ENCODE measurements around the gene VIPR1.
"Not testable (repeated sequence)": the region's sequence is repeated elsewhere in the genome, so short reads cannot be mapped to it uniquely, and the experiment has no call there.

Gene VIPR1

GRCh38 chr3:42535981-42536784, 33.7 kb downstream of the VIPR1 start:
- peak; percentile 48 for DNase-seq (ENCODE audit: low spot score)

DNA sequence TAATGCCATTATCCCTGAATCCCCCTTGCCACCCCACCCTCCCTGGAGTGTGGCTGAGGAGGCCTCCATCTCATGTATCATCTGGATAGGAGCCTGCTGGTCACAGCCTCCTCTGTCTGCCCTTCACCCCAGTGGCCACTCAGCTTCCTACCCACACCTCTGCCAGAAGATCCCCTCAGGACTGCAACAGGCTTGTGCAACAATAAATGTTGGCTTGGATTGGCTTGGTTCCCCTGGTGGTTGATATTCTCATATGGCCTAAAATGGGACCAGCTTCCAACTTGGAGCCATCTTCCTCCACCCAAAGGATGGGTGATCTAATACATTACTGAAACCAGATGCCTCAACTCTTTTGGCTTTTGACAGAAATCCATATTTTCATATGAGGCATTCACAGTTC, 34.9 kb downstream of the VIPR1 start:
- no peak for DNase-seq (ENCODE audit: low spot score)

- peak; percentile 56 for DNase-seq (ENCODE audit: low spot score)
These were observed 37.6 kb downstream of the VIPR1 start for GRCh38 chr3:42539871-42540714.

GRCh38 chr3:42541079-42541478, 38.6 kb downstream of the VIPR1 start:
- no peak for DNase-seq (ENCODE audit: low spot score)

DNA sequence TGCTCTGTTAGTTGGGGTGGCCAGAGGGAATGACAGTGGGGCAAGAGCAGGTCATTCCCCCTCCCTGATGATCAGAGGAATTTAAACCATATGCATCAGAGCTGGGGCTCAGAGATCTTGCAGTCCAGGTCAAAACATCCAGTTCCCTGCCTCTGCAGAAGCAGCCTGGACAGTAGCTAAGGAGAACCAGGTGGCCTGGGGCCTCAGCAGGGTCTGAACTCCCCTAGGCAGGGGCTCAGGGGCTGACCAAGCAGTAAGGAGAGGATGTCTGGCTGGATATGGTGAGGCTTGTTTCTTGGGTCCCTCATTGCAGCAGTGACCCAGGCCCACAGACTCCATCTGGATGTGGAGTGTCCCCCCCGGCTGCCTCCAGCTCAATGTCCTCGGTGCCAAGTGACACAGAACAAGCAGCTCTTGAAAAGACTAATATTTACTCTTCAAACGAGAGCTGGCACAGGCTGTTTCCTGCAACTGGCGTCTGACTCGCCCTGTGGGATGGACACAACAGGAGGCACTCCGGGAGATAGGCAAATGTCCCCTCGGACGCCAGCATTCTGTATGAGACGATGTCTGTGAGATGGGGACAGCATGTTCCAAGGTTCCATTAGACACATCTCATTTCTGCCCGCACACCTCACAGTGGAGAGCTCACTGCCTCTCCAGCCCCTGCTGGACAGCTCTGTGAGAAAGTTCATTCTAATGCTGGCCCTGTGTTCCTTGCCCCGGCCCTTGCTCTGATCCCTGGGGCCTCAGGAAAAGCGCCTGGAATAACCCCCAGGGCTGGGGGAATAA, 42.2 kb downstream of the VIPR1 start:
- DNase-seq (ENCODE audit: low spot score) = no peak

DNA sequence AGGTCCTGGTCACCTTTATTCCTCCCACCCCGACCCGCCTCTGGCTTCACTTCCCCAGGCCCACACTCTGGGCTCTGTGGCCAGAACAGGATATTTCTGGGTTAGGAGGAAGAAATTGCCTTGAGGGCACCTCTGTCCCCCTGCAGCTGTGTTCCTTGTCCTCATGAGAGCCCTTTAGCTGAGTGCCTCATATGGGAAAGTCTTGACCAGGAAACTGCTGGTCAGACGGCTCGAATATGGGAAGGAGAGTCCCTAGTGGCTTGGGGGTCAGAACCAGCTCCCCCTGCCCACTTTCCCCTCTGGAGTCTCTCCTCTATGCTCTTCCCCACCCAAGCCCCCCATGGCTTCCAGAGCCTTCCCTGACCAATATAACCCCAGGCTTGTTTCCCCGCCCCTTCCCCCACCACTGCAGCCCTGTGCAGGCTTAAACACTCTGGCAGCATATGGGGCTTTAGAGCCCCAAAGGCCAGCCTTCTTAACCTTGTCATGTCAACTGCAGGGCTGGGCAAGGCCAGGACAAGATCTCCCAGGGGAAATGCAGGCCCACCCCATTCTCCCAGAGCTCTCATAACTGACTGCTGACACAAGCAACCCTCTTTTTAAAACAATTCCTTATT, 42.9 kb downstream of the VIPR1 start:
- no peak for DNase-seq (ENCODE audit: low spot score)

- no peak for DNase-seq (ENCODE audit: low spot score)
These were observed 44.3 kb downstream of the VIPR1 start for GRCh38 chr3:42546691-42547213.

DNA sequence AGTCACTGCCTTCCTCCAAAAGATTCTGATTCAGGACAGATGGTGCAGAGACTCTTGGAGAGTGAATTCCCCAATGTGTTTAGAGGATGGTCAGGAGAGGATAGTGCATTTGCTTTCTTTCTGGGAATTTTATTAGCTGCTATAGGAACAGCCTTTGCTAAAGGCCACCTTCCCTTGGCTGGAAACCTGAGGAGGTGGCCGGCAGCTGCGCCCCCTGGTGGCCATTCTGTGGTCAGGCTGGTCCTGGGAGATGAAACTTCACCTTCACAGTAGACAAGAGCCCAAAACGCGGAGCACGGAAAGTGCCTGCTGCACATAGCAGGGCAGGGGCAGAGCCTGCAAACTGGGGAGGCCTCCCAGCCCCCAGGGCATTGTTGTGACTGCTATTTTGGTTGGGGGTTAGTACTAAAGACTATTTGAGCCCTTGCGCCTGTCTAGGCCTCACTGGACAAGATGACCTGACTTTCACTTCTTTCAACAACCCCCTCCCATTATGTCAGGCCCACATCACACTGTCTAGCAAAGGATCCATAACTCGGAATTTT, 45.0 kb downstream of the VIPR1 start:
- DNase-seq (ENCODE audit: low spot score) = peak; percentile 86

GRCh38 chr3:42549131-42549530, 46.7 kb downstream of the VIPR1 start:
- no peak for DNase-seq (ENCODE audit: low spot score)

- no peak for DNase-seq (ENCODE audit: low spot score)
These were observed 47.8 kb downstream of the VIPR1 start for GRCh38 chr3:42550250-42550649.

- DNase-seq (ENCODE audit: low spot score) = no peak
These were observed 50.4 kb downstream of the VIPR1 start for GRCh38 chr3:42552830-42553229.

DNA sequence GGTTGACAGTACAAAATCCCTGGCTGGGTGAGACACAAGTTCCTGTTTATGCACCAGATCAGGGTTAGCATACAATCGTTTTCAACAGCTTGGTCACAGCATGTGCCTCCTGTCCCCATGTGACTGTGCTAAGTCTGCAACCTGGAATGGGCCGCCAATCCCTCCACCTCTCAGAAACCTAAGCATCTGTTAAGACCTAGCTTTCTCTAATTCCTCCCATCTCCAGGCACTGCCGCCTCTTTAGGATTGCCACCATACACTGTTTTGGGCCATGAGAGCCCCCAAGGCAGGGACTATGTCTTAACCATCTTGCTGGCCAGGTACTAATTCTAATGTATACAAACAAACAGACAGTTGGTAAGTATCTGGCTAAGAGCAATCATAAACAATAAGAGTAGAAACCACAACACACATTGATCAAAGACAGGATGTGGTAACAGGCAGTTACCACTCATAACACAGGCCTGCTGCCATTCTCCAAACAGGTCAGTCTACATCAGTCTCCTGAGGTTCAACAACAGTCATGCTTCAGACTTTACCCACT, 53.7 kb downstream of the VIPR1 start:
- no peak for DNase-seq (ENCODE audit: low spot score)

- not testable (repeated sequence) for DNase-seq (ENCODE audit: low spot score)
These were observed 54.4 kb downstream of the VIPR1 start for GRCh38 chr3:42556817-42557216.

DNA sequence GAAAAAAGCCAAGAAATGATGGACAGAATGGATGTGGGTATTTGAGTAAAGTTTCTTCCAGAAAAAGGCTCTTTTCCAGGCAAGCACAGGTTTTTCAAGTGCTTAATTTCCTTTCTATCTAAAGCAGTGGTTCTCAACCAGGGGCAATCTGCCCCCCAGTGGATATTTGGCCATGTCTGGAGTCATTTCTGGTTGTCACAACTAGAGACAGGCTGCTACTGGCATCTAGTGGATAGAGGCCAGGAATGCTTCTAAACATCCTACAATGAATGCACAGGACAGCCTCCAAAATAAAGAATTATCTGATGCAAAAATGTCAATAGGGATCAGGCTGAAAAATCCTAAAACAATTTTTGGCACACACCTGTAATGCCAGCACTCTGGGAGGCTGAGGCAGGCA, 55.4 kb downstream of the VIPR1 start:
- no peak for DNase-seq (ENCODE audit: low spot score)

DNA sequence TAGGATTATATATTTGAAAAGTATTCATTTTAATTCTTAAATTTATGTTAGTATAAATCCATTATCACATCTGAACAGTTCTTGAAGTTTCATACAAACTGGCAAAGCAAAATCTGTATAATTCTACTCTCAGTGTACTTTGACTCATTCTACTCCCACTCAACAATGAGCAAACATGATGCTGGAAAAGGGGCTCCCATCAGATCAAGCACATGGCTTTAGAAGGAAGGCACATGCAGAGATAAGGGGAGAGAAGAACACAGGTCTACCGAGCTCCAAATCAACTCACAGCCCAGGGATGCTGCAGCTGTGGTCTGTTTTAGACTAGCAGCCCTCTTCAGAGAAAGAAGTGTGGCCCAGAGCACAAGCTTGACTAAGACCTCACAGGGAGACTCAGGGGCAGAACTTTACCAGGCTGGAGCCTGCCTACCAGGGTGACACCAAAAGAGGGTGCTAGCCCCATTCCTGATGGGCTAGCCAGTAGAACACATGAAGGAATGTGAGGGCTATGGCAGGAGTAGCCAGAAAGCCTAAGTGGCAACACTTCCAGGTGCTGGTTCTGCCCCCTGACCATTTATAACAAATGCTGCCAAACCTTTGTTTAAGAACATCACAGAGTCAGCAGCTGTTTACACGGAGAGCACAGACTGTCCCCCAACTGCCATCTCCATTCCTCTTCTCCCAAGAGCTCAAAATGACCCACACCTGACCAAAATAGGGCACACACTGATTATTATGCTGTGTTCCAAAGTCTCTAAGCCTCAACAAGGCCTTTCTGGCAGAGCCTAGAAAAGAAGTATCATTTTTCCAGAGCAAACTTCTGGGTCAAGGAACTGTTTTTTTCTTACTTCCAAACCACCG, 59.8 kb downstream of the VIPR1 start:
- DNase-seq (ENCODE audit: low spot score) = no peak

DNA sequence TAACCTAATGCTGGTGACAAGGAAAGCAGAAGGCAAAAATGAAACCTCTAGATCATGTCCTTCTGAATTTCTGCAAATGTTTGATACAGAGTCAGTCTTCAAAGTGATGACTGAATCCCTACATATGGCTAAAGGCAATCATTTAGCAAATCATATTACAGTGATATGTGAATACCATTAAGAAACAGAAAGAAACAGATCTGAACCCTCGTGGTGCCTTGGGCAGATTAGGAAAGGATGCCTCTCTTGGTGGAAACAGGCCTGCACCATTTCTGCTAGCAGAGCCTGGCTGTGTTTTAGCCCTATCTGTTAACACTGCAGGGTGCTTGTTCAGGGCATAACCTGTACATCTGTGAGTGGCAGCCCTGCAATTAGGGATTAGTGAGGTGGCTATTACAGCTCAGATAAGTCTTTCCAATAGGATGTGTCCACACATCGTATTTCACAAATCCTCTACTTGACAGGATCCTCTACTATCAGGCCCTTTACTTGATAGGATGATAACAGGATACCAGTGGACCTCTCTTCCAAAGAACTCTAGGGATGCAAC, 67.2 kb downstream of the VIPR1 start:
- no peak for DNase-seq (ENCODE audit: low spot score)

- peak; percentile 45 for DNase-seq (ENCODE audit: low spot score)
These were observed 69.8 kb downstream of the VIPR1 start for GRCh38 chr3:42572278-42572677.

DNA sequence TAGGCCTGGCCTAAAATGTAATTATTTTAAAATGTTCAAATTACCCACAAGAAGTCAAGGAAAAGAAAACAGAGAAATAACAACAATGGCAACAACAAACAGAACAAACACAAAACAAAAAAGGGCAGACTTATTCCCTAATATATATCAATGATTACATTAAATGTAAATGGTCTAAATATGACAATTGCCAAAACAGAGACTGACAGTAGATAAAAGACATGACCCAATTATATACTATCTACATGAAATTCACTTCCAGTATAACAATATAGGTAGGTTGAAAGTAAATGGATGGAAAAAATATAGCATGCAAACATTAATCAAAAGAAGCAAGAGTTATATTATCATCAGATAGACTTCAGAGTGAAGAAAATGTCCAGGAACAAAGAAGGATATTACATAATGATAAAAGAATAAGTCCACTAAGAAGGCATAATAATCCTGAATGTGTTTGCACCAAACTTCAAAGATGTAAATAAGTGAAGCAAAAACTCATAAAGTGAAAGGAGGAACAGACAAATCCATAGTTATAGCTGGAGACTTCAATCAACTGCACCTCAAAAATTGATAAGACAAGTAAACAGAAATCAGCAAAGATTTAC, 72.8 kb downstream of the VIPR1 start:
- DNase-seq (ENCODE audit: low spot score) = no peak

DNA sequence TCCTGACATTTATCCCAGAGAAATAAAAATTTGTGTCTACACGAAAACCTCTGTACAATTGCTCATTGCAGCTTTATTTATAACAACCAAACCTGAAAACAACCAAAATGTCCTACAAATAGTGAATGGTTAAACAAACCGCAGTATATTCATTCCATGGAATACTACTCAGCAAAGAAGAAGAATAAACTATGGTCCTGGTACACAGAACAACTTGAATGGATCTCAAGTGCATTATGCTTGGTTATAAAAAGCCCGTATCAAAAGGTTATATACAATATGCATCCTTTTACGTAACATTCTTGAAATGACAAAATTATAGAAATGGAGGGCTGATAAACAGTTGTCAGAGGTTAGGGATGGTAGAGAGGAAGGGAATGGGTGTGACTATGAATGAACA, 75.6 kb downstream of the VIPR1 start:
- DNase-seq (ENCODE audit: low spot score) = no peak

All from GM03348 (cell line).